Germinal center (tissue), 1 donor: ENCODE results near the gene KCNE4.

ENCODE experiments used
- DNase-seq: peaks from one replicate; pipeline ENCODE4 v3.0.0; 2012; ENCODE audit warnings: mixed read lengths, low spot score

KCNE4 gene

DNA sequence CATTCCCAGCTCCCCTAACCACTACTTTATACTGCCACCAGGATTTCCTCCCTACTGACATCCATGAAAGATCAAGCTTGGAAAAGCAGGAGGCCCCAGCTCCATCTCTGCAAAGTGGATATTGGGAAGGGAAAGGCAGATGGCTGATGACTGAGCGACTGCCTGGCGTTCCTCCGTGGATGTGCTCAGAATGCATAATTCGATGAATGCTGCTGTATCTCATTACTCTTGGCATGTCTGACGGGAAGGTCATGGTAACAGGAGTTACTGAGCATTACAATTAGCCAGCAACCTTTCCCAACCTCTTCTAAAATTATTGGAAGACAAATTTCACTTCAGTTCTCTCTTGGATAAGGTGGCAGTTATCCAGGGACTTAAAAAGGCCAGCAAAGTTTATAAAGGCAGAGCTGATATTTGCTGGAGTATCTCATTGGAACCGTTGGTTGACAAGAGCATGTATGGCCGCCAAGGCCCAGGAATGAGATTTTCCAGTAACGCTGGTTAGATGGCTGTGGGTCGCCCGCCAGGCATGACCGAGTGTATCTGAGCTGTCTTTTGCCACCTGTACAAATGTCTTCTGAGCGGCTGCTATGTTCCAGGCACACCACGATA, 34.5 kb downstream of the KCNE4 start:
- DNase-seq, result no peak

DNA sequence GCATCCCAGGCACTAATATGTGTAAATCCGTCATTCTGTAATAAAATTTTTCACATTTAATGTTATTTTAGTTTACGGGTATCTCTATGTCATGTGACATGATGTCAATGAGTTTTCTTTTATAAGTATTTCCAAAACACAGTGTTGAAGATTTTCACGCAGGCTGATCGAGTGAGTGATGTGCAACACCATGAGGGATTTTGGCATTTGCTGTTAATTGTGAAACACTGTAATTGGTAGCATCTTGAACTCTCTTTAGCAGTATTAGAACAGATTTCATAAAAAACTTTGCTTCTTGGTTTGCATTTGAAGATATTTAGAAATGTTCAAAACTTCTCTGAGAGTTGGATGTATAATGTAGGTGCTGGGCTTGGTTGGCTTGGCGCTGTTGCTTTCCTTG, 35.5 kb downstream of the KCNE4 start:
- no peak for DNase-seq

DNA sequence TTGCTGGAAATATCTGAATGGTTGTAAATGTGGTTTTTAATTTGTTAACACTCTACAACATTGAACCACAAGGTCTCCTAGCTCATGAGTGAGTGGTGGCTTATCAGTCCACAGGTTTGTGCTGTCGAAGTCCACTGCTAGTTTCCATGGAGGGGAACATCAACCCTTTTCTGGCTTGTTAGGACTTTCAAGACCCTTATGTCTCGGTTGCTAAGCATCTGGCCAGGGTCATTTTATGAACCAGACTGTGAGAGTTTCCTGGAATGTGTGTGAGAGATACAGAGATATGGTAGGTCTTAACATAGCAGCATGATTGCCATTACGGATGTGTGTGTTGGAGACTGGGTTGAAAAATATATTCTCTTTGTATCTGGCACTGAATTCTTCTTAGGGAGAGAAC, 36.9 kb downstream of the KCNE4 start:
- DNase-seq, result no peak

DNA sequence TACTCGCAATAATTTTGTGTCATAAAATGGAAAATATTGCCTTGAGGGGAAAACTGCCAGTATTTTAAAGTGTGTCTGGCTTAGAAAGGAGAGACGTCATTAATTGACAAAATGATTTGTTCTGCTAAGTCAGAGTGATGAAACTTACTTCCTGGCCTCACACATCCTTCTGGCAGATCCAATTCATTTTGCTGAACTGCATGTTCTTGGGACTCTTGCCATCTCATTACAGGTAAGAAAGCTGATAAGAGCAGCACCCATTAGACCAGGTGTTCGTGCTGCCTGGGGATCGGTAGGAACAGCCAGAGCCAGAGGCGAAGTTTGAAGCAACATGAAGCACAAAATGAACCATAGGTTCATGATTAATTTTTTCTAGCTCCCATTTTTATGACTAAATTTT, 38.0 kb downstream of the KCNE4 start:
- no peak for DNase-seq

DNA sequence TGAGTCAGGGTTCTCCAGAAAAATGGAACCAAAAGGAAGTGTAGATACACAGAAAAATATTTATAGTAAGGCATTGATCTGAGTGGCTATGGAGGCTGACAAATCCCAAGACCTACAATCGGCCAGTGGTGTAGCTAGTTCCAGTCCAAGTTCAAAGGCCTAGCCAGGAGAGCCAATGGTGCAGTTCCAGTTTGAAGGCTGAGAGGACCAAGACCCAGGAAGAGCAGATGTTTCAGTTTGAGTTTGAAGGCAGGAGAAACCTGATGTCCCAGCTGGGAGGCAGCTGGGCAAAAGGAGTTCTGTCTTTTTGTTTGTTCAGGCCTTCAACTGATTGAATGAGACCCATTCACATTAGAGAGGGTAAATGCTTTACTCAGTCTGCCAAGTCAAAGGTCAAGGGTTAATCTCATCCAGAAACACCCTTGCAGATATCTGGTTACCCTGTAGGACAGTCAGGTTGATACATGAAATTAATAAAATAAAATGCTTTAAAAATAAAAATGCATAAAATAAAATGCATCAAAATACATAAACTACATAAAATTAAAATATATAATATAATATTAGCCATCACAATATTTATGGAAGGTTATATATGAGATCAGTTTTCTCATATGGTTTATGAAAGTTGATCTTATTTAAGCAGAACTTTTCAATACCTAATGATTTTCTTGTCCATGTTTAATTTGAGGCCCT, 38.7 kb downstream of the KCNE4 start:
- no peak for DNase-seq

DNA sequence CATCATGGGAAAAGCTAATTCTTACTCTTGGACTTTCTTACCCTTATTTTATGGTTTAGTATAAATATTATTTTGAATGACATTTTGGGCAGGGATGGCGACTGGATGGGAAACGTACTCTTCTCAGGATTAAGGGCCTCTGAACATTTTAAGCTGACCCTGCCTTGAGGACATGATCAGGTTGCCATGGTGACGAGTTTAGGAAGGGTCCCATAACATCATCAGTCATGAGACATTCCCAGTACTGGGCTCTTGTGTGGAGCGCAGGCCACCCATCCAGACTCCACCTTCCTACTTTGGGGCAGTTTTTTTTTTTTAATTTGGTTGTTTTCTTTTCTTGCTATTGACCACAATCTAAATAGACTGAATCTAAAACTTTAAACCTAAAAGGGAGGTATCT, 40.7 kb downstream of the KCNE4 start:
- no peak for DNase-seq

DNA sequence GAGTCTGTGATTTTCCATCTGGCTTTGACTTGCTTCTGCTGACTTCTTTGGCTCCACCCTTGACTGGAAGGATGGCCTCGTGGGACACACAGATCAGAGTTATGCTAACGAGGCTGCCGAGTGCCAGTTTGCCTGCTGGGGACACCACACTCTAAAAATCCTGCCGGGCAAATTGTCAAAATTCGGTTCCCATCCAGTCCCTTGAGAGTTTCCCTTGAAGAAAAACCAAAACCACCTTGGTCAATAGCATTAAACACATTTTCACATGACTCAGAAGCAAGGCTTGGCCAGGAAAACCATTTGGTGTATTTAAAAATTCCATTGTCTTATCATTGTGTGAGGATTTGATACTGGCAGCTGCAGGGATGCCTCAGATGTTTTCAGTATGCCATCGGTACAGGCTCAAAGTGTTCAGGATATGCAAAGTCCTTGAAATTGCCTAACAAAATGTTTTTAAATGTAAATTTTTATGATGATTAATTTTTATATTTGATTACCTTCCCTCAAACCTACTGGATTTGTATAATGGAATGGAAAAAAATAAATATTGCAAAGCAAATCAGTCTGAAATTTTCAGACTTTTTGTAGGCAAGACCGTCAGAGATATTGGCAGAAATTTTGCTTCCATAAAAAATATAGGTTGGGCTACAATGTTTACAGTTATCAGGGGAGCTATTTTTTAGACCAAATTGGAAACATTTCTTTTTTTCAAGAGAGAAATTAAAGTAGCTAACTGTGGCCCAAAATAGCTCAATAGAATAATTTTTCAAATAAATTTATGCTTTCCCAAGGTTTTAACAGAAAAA, 41.6 kb downstream of the KCNE4 start:
- DNase-seq, result no peak

DNA sequence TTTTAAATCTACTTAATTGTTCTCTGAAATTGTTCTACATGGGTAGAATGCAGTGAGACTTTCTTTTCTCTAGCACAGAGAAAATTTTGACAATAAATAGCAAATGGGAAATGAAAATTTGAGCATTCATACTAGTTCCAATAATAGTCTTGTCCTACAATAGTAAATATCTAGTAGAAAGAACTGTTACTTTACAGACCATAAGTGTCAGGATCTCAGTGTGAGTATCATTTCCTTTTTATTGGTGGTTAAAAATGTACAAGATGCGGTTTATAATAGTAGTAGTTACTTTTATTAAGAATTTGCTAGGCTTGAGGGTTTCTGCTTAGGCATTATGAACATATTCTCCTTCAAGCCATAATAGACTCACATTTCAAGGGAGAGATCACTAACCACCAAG, 43.2 kb downstream of the KCNE4 start:
- DNase-seq, result no peak

DNA sequence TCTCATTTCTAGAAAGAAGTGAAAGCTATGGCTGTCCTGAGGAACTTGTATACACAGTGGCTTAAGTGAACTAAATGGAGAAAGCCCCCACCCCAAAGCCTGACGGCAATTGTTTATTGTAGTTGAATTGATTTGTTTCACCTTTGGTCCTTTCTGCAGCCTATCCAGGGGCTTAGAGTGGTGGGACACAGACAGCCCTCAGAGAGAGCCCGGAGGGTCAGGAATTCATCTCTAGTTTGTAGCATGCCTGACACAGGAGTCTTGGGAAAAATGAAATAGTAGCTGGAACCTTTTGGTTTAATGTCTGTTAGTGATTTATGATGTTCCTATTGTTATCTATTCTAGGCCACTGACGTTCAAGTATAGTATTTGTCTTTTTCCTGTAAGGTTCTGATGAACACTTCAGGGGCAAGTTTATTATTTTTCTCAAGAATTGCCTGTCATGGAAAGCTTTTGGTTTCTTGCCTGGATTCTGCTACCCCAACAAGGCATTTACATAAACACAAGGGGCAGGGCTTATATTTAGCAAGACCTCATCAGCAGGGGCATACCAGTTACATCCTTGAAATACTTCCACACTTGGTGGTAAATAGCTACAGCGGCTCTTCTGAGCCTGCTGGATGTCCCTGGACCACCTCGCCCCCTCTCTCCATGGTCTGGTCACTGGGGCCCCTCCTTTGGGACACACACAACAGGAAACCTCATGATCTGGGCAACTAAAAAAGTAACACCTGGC, 44.4 kb downstream of the KCNE4 start:
- DNase-seq, result no peak

DNA sequence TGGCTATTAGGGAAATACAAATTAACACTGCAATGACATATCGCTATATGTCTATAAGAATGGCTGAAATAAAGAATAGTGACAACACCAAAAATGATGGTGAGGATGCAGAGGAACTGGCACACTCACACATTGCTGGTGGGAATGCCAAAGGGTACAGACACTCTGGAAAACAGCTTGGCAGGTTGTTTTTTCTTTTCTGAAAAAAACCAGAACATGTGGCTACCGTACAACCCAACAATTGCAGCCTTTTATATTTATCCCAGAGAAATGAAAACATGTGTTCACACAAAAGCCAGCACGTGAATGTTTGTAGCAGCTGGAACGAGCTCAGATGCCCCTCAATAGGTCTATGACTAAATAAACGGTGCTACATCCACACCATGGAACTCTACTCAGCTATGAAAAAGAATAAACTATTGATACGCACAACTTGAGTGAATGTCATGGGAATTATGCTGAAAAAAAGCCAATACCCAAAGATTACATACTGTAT, 45.9 kb downstream of the KCNE4 start:
- no peak for DNase-seq

DNA sequence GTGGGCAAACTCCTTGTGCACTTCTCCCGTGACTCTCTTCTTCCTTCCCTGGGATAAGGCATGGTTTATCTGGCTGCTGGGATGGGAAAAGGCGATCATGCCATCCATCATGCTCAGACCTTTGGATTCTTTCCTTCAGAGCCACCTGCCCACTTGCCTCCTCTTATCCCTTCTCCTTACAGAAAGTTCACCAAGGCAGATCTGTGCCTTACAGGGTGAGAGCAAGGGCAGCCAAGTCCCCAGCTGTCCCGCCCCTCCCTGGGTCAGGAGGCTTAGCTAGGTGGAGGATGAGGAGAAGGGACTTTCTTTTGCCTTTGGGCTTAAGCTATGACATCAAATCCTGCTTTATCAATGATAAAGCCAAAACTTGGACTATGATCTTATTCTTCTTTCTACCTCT, 47.6 kb downstream of the KCNE4 start:
- DNase-seq, result no peak

DNA sequence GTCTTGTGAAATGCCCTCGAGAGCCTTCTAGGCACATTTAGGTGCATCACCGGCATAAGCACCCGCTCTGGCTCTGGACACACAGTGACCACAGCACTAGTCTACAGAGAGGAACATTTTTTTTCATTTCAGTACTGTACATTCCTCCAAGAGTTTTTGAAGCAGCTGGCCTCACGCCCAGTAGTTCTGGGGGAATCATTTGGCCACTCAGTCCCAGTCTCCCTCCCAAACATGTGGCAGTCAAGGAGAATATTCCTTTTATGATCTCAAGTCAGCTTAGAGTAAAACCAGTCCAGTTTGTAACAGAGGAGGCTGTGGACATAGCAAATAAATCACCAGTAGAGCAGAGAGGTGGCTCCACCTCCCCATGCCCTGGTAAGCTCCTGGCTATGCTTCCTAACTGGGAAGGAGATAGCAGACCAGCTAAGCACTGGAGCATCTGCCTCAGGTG, 48.1 kb downstream of the KCNE4 start:
- no peak for DNase-seq

DNA sequence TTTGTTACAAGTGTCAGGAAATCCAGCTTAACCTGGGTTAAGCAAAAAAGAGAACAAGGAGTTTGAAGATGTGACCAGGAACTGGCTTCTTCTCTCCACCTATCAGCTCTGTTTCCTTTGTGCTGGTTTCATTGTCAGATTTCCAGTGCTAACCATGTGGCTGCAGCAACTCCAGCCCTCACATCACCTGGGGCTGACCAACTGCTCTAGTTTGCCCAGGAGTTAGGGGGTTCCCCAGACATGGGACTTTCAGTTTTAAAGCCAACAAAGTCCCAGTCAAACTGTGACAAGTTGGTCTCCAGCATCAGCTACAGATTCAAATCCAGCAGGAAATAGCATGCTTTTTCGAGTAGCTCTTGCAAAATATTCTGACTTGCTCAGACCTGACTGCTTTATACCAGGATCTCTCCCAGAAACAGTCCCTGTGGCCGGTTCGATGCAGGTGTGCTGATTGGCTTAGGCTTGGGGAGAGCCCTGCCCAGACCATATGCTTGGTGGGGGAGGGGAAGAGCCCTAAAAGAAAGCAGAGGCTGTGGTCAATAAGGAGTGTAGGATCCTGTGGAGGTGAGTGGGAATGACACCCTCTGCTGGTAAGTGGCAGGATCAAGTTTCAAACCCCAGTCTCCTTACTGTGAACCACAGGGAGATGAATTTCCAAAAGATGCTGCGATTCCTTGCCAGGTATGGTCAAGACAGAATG, 49.5 kb downstream of the KCNE4 start:
- no peak for DNase-seq

DNA sequence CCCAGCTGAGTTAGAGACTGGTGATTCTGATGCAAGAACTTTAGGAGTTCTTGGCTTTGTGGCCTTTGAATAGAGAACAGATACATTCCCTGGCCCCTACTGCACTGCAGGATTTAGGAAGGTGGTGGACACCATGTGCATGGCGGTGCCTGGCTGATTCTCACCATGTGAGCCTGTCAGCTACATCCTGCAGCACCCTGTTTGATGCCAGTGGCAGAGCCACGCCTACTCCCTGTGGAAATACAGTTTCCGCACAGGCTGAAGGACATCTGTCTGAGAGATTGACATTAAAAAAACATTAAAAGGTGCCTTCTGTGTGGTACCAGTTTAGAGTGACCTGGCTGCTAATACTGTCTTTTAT, 50.0 kb downstream of the KCNE4 start:
- no peak for DNase-seq

DNA sequence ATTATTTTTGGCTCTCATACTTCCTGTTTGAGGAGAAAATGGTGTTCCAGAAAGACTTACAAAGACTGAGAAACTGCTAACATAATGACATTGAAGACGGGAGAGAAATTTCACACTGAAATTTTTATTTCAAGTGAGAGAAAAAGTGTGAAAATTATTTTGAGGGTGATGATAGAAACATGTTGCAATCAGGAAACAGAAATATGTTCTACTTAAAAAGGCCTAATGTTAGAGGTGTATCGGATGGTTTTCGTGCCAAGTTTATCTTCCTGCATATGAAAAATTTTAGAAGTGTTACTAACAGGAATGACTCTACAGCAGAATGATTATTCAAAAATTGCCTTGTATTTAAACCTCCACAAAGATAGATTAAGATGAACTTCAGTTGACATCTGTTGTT, 50.5 kb downstream of the KCNE4 start:
- DNase-seq, result no peak

DNA sequence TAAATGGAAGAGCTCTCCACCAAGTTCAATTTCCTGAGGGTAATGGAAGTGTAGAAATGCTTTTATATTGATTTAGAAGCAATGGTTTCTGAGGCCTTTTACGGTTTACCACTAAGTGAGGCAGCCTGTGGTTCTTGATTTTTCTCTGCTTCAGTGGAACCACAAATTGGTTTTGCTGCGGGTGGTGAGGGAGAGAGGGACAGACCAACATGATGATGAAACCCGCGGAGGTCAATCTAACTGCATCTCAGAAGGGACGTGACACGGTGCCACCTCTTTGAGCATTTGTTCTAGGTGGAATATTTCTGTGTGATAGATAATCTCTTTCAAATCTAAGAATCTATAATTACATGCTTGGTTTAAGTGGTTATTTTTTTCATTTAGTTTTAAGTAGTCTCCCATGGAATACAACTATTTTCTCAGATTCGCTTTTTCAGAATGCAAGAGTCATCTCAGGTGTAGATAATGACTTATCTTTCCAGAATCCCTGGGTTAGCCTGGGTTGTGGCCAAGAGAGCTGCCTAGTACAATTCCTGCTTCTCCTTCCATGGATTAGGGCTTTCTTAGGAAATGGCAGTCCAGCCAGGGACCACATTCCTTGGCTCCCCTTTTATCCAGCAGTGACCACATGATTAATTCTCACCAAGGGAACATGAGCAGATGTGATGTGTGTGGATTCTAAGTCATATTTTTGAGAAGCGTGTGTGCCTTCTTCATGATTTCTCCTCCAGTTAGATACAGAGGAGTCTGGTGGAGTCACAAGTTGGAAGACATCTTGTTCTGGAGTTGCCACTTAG, 52.5 kb downstream of the KCNE4 start:
- DNase-seq, result no peak
